Liver (tissue), 9 donors: ENCODE results near the gene DIAPH3. TPM values are rescaled to one million over a fixed set of nuclear protein-coding genes. Genes with fewer than 3 reads are reported as not detected.

Experiments
- DNase-seq: peaks from one replicate; pipeline ENCODE4 v3.0.0-alpha.2; 2017; ENCODE audit warnings: low spot score
- H3K27ac ChIP-seq, 2 donors: one replicate each; pipeline ENCODE4 v1.7.0; 2013; ENCODE audit warnings: inconsistent platforms in 2 of 2, low read length in 2 of 2, control low read depth in 1 of 2, low read depth in 1 of 2, mild to moderate bottlenecking in 1 of 2
- H3K27me3 ChIP-seq, 4 donors: one replicate each; pipeline versions ENCODE4 v1.6.1 to v1.7.0; 2013; ENCODE audit warnings: low read length in 3 of 4, inconsistent platforms in 1 of 4, mild to moderate bottlenecking in 1 of 4, moderate library complexity in 1 of 4; ENCODE audit not compliant: control insufficient read depth in 4 of 4, insufficient read depth in 4 of 4
- H3K36me3 ChIP-seq, 4 donors: one replicate each; pipeline versions ENCODE4 v1.6.1 to v1.7.0; 2013; ENCODE audit warnings: low read length in 3 of 4, mild to moderate bottlenecking in 3 of 4, low read depth in 1 of 4, moderate library complexity in 1 of 4; ENCODE audit not compliant: control insufficient read depth in 4 of 4, insufficient read depth in 3 of 4
- H3K4me1 ChIP-seq, 4 donors: one replicate each; pipeline versions ENCODE4 v1.6.1 to v1.7.0; 2013; ENCODE audit warnings: low read length in 3 of 4, mild to moderate bottlenecking in 3 of 4, moderate library complexity in 1 of 4; ENCODE audit not compliant: control insufficient read depth in 4 of 4, insufficient read depth in 4 of 4
- H3K4me3 ChIP-seq, 3 donors: one replicate each; pipeline versions ENCODE4 v1.6.1 to v1.7.0; 2013; ENCODE audit warnings: low read length in 3 of 3, control low read depth in 1 of 3, low read depth in 1 of 3, mild to moderate bottlenecking in 1 of 3
- H3K9ac ChIP-seq, 2 donors: one replicate each; pipeline ENCODE4 v1.7.0; 2013; ENCODE audit warnings: low read length in 2 of 2, mild to moderate bottlenecking in 2 of 2, moderate library complexity in 2 of 2, control low read depth in 1 of 2, low read depth in 1 of 2
- H3K9me3 ChIP-seq, 4 donors: one replicate each; pipeline versions ENCODE4 v1.6.1 to v1.7.0; 2013; ENCODE audit warnings: low read length in 3 of 4; ENCODE audit not compliant: control insufficient read depth in 4 of 4
- FOXA2 ChIP-seq: IDR thresholded peaks from 2 replicates; pipeline ENCODE4 v1.6.1; 2016; ENCODE audit warnings: antibody characterized with exemption
- GABPA ChIP-seq, 2 donors: IDR thresholded peaks in 1 of 2; conservative IDR thresholded peaks in 1 of 2; 2 replicates each; pipeline ENCODE4 v1.6.1; 2016; ENCODE audit warnings: antibody characterized with exemption in 2 of 2, mild to moderate bottlenecking in 1 of 2, moderate library complexity in 1 of 2
- HNF4G ChIP-seq: IDR thresholded peaks from 2 replicates; pipeline ENCODE4 v1.6.1; 2016; ENCODE audit warnings: antibody characterized with exemption
- JUND ChIP-seq, 2 donors: IDR thresholded peaks; 2 replicates each; pipeline ENCODE4 v1.6.1; 2016; ENCODE audit warnings: antibody characterized with exemption in 2 of 2
- NR2F2 ChIP-seq: IDR thresholded peaks from 2 replicates; pipeline ENCODE4 v1.6.1; 2016; ENCODE audit warnings: antibody characterized with exemption
- RAD21 ChIP-seq, 2 donors: IDR thresholded peaks; 2 replicates each; pipeline ENCODE4 v1.6.1; 2016; ENCODE audit warnings: antibody characterized with exemption in 2 of 2, mild to moderate bottlenecking in 2 of 2
- RXRA ChIP-seq, 2 donors: IDR thresholded peaks; 2 replicates each; pipeline ENCODE4 v1.6.1; 2017 to 2018; ENCODE audit warnings: antibody characterized with exemption in 2 of 2, mild to moderate bottlenecking in 1 of 2
- YY1 ChIP-seq: IDR thresholded peaks from 2 replicates; pipeline ENCODE4 v1.6.1; 2016; ENCODE audit warnings: antibody characterized with exemption, mild to moderate bottlenecking
- polyA plus RNA-seq, 2 donors: library from polyadenylated mRNA; stranded (reverse) in 1 of 2; unstranded in 1 of 2; fragments of 200-250 nt in 1 of 2; fragments of >200 nt in 1 of 2; fragmentation: Nextera tagmentation in 1 of 2; extraction: Ambion mirVana in 1 of 2; gene quantifications; one replicate each; pipeline versions ENCODE4 v1.2.1 to v1.2.3, GENCODE V29; 2013 to 2015
- total RNA-seq, 2 donors: library from RNA; depleted of rRNA; stranded (reverse); fragments of >200 nt; gene quantifications; one replicate each; pipeline ENCODE4 v1.2.3, GENCODE V29; 2014
- TF ChIP-seq, protein P1 (sequence below): IDR thresholded peaks from 2 replicates; pipeline ENCODE4 v1.6.1; 2016; ENCODE audit warnings: antibody characterized with exemption
- TF ChIP-seq, protein P2 (sequence below): IDR thresholded peaks from 2 replicates; pipeline ENCODE4 v1.6.1; 2016; ENCODE audit warnings: antibody characterized with exemption
- TF ChIP-seq, protein P3 (sequence below): fragments of 150-350 bp; IDR thresholded peaks from 2 replicates; pipeline ENCODE4 v1.5.1; 2017; ENCODE audit warnings: improper control_type of control experiment, low read depth, low read length; ENCODE audit not compliant: missing input control
- TF ChIP-seq, protein P4 (sequence below): IDR thresholded peaks from 2 replicates; pipeline ENCODE4 v1.6.1; 2016; ENCODE audit warnings: antibody characterized with exemption, mild to moderate bottlenecking
- TF ChIP-seq, protein P5 (sequence below): IDR thresholded peaks from 2 replicates; pipeline ENCODE4 v1.6.1; 2016; ENCODE audit warnings: antibody characterized with exemption
- donor health status: healthy.
- donor health status: healthy.
- donor health status: healthy.
- donor health status: healthy.
- donor health status: healthy.

Gene DIAPH3
- total and polyA plus RNA-seq, 4 donors, result 0.08 to 11.1 (median 0.27) TPM

DNA sequence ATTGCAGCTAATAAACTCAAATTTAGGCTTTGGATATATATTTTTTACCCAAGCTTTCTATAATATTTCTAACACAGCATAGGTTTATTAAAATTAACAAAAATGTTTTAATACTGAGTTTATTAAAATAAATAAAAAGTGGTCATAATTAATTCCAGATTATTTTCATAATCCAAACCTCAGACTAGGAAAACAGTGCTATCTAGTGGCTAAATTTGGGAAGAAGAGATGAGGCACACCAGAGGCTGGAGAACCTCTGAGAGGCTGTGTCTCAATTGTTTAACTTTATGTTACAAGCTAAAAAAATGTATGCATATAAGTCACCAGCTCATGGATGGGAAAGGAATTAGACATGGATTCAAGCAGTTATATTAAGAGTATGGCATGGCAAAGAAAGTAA is 392.5 kb downstream of the DIAPH3 start:
- TF ChIP-seq YY1, result no peak
- TF ChIP-seq FOXA2, result no peak
- TF ChIP-seq, protein P1, sequence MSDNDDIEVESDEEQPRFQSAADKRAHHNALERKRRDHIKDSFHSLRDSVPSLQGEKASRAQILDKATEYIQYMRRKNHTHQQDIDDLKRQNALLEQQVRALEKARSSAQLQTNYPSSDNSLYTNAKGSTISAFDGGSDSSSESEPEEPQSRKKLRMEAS, result no peak
- no peak for TF ChIP-seq RXRA (IDR thresholded peaks at IDR 0.05)
- TF ChIP-seq, protein P2, sequence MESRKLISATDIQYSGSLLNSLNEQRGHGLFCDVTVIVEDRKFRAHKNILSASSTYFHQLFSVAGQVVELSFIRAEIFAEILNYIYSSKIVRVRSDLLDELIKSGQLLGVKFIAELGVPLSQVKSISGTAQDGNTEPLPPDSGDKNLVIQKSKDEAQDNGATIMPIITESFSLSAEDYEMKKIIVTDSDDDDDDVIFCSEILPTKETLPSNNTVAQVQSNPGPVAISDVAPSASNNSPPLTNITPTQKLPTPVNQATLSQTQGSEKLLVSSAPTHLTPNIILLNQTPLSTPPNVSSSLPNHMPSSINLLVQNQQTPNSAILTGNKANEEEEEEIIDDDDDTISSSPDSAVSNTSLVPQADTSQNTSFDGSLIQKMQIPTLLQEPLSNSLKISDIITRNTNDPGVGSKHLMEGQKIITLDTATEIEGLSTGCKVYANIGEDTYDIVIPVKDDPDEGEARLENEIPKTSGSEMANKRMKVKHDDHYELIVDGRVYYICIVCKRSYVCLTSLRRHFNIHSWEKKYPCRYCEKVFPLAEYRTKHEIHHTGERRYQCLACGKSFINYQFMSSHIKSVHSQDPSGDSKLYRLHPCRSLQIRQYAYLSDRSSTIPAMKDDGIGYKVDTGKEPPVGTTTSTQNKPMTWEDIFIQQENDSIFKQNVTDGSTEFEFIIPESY, result no peak
- TF ChIP-seq, protein P3, sequence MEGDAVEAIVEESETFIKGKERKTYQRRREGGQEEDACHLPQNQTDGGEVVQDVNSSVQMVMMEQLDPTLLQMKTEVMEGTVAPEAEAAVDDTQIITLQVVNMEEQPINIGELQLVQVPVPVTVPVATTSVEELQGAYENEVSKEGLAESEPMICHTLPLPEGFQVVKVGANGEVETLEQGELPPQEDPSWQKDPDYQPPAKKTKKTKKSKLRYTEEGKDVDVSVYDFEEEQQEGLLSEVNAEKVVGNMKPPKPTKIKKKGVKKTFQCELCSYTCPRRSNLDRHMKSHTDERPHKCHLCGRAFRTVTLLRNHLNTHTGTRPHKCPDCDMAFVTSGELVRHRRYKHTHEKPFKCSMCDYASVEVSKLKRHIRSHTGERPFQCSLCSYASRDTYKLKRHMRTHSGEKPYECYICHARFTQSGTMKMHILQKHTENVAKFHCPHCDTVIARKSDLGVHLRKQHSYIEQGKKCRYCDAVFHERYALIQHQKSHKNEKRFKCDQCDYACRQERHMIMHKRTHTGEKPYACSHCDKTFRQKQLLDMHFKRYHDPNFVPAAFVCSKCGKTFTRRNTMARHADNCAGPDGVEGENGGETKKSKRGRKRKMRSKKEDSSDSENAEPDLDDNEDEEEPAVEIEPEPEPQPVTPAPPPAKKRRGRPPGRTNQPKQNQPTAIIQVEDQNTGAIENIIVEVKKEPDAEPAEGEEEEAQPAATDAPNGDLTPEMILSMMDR, result peak; percentile 45
- no peak for TF ChIP-seq GABPA (IDR thresholded peaks at IDR 0.05 in 1 of 2, conservative IDR thresholded peaks at IDR 0.05 in 1 of 2)
- TF ChIP-seq, protein P4, sequence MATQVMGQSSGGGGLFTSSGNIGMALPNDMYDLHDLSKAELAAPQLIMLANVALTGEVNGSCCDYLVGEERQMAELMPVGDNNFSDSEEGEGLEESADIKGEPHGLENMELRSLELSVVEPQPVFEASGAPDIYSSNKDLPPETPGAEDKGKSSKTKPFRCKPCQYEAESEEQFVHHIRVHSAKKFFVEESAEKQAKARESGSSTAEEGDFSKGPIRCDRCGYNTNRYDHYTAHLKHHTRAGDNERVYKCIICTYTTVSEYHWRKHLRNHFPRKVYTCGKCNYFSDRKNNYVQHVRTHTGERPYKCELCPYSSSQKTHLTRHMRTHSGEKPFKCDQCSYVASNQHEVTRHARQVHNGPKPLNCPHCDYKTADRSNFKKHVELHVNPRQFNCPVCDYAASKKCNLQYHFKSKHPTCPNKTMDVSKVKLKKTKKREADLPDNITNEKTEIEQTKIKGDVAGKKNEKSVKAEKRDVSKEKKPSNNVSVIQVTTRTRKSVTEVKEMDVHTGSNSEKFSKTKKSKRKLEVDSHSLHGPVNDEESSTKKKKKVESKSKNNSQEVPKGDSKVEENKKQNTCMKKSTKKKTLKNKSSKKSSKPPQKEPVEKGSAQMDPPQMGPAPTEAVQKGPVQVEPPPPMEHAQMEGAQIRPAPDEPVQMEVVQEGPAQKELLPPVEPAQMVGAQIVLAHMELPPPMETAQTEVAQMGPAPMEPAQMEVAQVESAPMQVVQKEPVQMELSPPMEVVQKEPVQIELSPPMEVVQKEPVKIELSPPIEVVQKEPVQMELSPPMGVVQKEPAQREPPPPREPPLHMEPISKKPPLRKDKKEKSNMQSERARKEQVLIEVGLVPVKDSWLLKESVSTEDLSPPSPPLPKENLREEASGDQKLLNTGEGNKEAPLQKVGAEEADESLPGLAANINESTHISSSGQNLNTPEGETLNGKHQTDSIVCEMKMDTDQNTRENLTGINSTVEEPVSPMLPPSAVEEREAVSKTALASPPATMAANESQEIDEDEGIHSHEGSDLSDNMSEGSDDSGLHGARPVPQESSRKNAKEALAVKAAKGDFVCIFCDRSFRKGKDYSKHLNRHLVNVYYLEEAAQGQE, result no peak
- peak; percentile 78 to 83 for TF ChIP-seq RAD21 (IDR thresholded peaks at IDR 0.05)
- TF ChIP-seq, protein P5, sequence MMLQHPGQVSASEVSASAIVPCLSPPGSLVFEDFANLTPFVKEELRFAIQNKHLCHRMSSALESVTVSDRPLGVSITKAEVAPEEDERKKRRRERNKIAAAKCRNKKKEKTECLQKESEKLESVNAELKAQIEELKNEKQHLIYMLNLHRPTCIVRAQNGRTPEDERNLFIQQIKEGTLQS, result no peak
- no peak for TF ChIP-seq NR2F2
- TF ChIP-seq JUND (IDR thresholded peaks at IDR 0.05), result no peak
- H3K36me3 ChIP-seq, result no peaks in the 10 kb centered on the region
- no peaks in the 10 kb centered on the region for H3K4me1 ChIP-seq
- no peak overlapping the region for H3K4me3 ChIP-seq
- DNase-seq, result no peak
- H3K9ac ChIP-seq, result no peak overlapping the region
- no peak overlapping the region for H3K27ac ChIP-seq
- H3K27me3 ChIP-seq, result no peaks in the 10 kb centered on the region
- H3K9me3 ChIP-seq, result no peaks in the 10 kb centered on the region

DNA sequence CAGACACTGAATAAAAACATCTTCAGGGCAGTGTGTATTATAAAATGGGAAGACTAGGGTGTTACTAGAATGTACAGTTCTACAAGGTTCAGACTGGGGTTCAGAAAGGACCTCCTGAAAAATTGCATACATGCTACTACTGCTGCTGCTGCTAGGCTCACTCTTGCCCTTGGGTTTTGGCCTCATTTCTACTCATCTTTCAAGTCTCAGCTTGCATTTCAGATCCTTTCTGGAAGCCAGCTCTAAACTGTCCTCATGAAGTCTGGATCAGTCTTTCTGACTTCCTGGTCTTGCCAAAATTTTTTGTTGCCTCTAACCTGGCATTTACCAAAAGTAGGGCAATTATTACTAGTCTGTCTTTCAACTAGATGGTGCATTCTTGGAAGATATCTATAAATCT is 393.3 kb downstream of the DIAPH3 start:
- TF ChIP-seq RXRA (IDR thresholded peaks at IDR 0.05), result no peak
- TF ChIP-seq HNF4G, result no peak
- H3K9ac ChIP-seq, result no peak overlapping the region

More for the DNA sequence above, 393.3 kb downstream of the DIAPH3 start:
- Histone ChIP-seq H3K9me3 (no peaks in the 10 kb centered on the region), H3K27ac (no peak overlapping the region), H3K4me1 (no peaks in the 10 kb centered on the region), H3K27me3 (no peaks in the 10 kb centered on the region), H3K36me3 (no peaks in the 10 kb centered on the region), H3K4me3 (no peak overlapping the region)
- no peak for DNase-seq
